ENCODE results near the gene HBM. TPM values are rescaled to one million over a fixed set of nuclear protein-coding genes. Genes with fewer than 3 reads are reported as not detected.
A peak's percentile ranks its signal among the peaks of the same experiment; 100 is the strongest.

HBM gene
- polyA plus RNA-seq, 1 donor (not counting 4 experiments of a cell fraction or from before 2014, with no cell fraction given): not detected

- H3K4me2 ChIP-seq (ENCODE audit: control insufficient read depth, extremely low read depth, insufficient read depth, low read depth, low read length): no peak overlapping the region
- peaks cover 54% of the 10 kb centered on the region for H3K27me3 ChIP-seq (ENCODE audit: control insufficient read depth, extremely low read depth, insufficient read depth, low read length)
These were observed 13.7 kb downstream of the HBM start for GRCh38 chr16:179211-180092.

GRCh38 chr16:180101-180675 lies 14.4 kb downstream of the HBM start, which contains the start of gene HBQ1:
Gene HBQ1 (plus strand): TSS chr16:180459. CDS start chr16:180487, 28 bp downstream.
- DNase-seq (ENCODE audit: low read depth, low spot score) (no peak), FAIRE-seq (no peak)
- peaks cover 47% of the 10 kb centered on the region for H3K27me3 ChIP-seq (ENCODE audit: control insufficient read depth, extremely low read depth, insufficient read depth, low read length)
- H2AFZ ChIP-seq (ENCODE audit: control insufficient read depth, low read length): no peak within 1 kb of the TSS
- H3K4me1 ChIP-seq (ENCODE audit: control insufficient read depth, extremely low read depth, insufficient read depth, low read length): peaks cover 8% of the 10 kb centered on the region
- dilution Hi-C loops (cut with MboI; ENCODE audit: extremely low pct_ligation_motif_present, low sequenced_read_pairs): no loop called here
- H3K4me2 ChIP-seq (ENCODE audit: control insufficient read depth, extremely low read depth, insufficient read depth, low read depth, low read length): peak within 1 kb of the TSS; percentile 83
- peak within 1 kb of the TSS; percentile 21 to 37 (median 22) for H3K4me3 ChIP-seq (ENCODE audit: control insufficient read depth in 2 of 3, extremely low read depth in 1 of 3, insufficient read depth in 2 of 3, low read depth in 1 of 3, low read length in 3 of 3)
- H3K79me2 ChIP-seq (ENCODE audit: control insufficient read depth, insufficient read depth, low read length): no peaks in the 10 kb centered on the region
- no peaks in the 10 kb centered on the region for H3K9me1 ChIP-seq (ENCODE audit: control insufficient read depth, extremely low read depth, insufficient read depth, low read length)
- no peaks in the 10 kb centered on the region for H4K20me1 ChIP-seq (ENCODE audit: control insufficient read depth, extremely low read depth, insufficient read depth, low read length)
- no peaks in the 10 kb centered on the region for H3K9me3 ChIP-seq (ENCODE audit: control insufficient read depth, low read depth, low read length)
- no peak within 1 kb of the TSS for H3K27ac ChIP-seq (ENCODE audit: control insufficient read depth, insufficient read depth, low read length)
- H3K9ac ChIP-seq (ENCODE audit: control insufficient read depth, extremely low read depth, insufficient read depth, low read length): no peak within 1 kb of the TSS
- TF ChIP-seq EZH2 (IDR thresholded peaks at IDR 0.05; ENCODE audit: low read length) (peak; percentile 34), CTCF (optimal IDR thresholded peaks at IDR 0.05 in 1 of 3, IDR thresholded peaks at IDR 0.05 in 1 of 3, conservative IDR thresholded peaks at IDR 0.05 in 1 of 3; ENCODE audit: extremely low read depth in 1 of 3, insufficient read depth in 2 of 3, low read length in 3 of 3) (peak in 1 of 3 experiments; percentile 60)
- peaks cover 0 to 4% of the 10 kb centered on the region in 2 experiments for H3K36me3 ChIP-seq (ENCODE audit: control insufficient read depth in 2 of 2, extremely low read depth in 1 of 2, insufficient read depth in 2 of 2, low read length in 2 of 2)

More at GRCh38 chr16:179211-180092, 13.7 kb downstream of the HBM start:
- Histone ChIP-seq H4K20me1 (ENCODE audit: control insufficient read depth, extremely low read depth, insufficient read depth, low read length) (no peaks in the 10 kb centered on the region), H2AFZ (ENCODE audit: control insufficient read depth, low read length) (no peak overlapping the region), H3K9ac (ENCODE audit: control insufficient read depth, extremely low read depth, insufficient read depth, low read length) (no peak overlapping the region), H3K9me3 (ENCODE audit: control insufficient read depth, low read depth, low read length) (no peaks in the 10 kb centered on the region), H3K4me3 (ENCODE audit: control insufficient read depth in 2 of 3, extremely low read depth in 1 of 3, insufficient read depth in 2 of 3, low read depth in 1 of 3, low read length in 3 of 3) (no peak overlapping the region), H3K27ac (ENCODE audit: control insufficient read depth, insufficient read depth, low read length) (no peak overlapping the region), H3K36me3 (ENCODE audit: control insufficient read depth in 2 of 2, extremely low read depth in 1 of 2, insufficient read depth in 2 of 2, low read length in 2 of 2) (peaks cover 0 to 2% of the 10 kb centered on the region in 2 experiments), H3K79me2 (ENCODE audit: control insufficient read depth, insufficient read depth, low read length) (no peaks in the 10 kb centered on the region), H3K4me1 (ENCODE audit: control insufficient read depth, extremely low read depth, insufficient read depth, low read length) (peaks cover 8% of the 10 kb centered on the region), H3K9me1 (ENCODE audit: control insufficient read depth, extremely low read depth, insufficient read depth, low read length) (no peaks in the 10 kb centered on the region)
- FAIRE-seq (no peak), DNase-seq (ENCODE audit: low read depth, low spot score) (no peak)
- dilution Hi-C loops (cut with MboI; ENCODE audit: extremely low pct_ligation_motif_present, low sequenced_read_pairs): no loop called here
- TF ChIP-seq CTCF (optimal IDR thresholded peaks at IDR 0.05 in 1 of 3, IDR thresholded peaks at IDR 0.05 in 1 of 3, conservative IDR thresholded peaks at IDR 0.05 in 1 of 3; ENCODE audit: extremely low read depth in 1 of 3, insufficient read depth in 2 of 3, low read length in 3 of 3) (no peak), EZH2 (IDR thresholded peaks at IDR 0.05; ENCODE audit: low read length) (peak; percentile 71)

Measured in keratinocyte (primary cell).